ENCODE data around the gene SPHK2.
"Not testable (repeated sequence)": the region's sequence is repeated elsewhere in the genome, so short reads cannot be mapped to it uniquely, and the experiment has no call there.

SPHK2 gene, protein sequence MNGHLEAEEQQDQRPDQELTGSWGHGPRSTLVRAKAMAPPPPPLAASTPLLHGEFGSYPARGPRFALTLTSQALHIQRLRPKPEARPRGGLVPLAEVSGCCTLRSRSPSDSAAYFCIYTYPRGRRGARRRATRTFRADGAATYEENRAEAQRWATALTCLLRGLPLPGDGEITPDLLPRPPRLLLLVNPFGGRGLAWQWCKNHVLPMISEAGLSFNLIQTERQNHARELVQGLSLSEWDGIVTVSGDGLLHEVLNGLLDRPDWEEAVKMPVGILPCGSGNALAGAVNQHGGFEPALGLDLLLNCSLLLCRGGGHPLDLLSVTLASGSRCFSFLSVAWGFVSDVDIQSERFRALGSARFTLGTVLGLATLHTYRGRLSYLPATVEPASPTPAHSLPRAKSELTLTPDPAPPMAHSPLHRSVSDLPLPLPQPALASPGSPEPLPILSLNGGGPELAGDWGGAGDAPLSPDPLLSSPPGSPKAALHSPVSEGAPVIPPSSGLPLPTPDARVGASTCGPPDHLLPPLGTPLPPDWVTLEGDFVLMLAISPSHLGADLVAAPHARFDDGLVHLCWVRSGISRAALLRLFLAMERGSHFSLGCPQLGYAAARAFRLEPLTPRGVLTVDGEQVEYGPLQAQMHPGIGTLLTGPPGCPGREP

DNA sequence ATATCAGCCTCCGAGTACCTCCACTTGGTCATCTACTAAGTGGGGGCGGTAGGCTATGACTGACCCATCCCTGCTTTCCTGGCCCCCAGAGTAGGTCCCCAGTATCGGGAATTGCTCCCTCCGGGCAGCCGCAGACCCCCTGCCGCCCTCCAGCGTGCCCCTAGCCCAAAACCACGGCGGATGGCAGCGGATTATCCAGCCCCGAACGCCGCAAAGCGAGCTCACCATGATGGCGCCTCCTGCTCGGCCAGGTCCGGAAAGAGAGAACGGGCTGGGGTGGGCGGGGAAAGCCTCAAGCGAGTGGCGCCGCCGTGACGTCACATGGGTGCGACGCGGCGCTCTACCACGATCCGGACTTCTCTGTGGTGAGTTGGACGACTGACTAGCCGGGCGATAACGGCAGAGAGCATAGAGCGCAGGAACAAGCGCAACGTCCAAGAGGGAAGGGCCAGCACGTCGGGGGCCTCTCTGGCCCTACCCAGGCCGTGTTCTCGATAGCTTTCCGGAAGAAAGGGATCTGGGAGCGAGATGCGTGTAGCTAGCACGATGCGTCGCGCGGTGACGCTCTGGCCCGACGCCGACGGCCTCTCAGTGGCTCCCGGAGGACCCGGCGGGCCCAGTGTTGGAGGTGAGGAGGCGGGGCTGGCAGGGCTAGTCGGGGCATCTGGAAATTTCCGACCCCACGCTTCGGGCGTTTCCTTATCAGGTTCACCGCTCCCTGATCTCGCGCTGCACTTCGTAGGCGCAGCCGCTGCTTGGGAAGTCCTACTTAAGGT lies at the start of gene SPHK2, which contains the start of gene RPL18:
SPHK2 (plus strand) TSS at position 591 of the 776 bp plus-strand sequence. CDS start 1,009 bp downstream, outside the sequence.
RPL18 (minus strand) TSS at position 263 of the 776 bp plus-strand sequence; CDS start at position 228, 35 bp downstream.
- Histone ChIP-seq H4K20me1 (peaks cover 40 to 48% (median 46%) of the 10 kb centered on the region in 11 experiments), H3K4me1 (peaks cover 53 to 76% (median 72%) of the 10 kb centered on the region in 10 experiments), H3K36me3 (peaks cover 38 to 51% (median 42%) of the 10 kb centered on the region in 11 experiments), H3K9ac (peak within 1 kb of the TSS; percentile 93 to 100 (median 98)), H3K27ac (peak within 1 kb of the TSS; percentile 87 to 98 (median 93)), H3K4me3 (peak within 1 kb of the TSS; percentile 79 to 100 (median 92)), H3K9me3 (replicated peaks in 1 of 11) (no peaks in the 10 kb centered on the region), H3K27me3 (no peaks in the 10 kb centered on the region), H3K4me2 (peak within 1 kb of the TSS; percentile 91 to 99 (median 97))
- no peak for TF ChIP-seq Cebpa-rat (IDR thresholded peaks at IDR 0.05)

DNA sequence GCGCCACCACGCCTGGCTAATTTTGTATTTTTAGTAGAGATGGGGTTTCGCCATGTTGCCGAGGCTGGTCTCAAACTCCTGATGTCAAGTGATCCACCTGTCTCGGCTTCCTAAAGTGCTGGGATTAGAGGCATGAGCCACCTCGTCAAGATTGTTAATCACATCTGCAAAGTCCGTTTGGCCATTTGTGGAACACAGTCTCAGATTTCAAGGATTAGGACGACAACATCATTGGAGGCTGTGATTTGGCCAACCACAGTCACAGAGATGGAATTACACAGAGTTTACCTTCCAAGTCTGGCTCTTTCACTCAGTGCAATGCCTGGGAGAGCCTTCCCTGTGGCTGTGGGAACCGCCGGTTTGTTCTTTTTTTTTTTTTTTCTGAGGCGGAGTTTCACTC lies 49.5 kb upstream of the SPHK2 start:
- Histone ChIP-seq H3K9me3 (replicated peaks in 1 of 11) (no peaks in the 10 kb centered on the region), H4K20me1 (no peaks in the 10 kb centered on the region; a peak in 1 of 22 replicates), H3K27ac (no peak overlapping the region), H3K27me3 (no peaks in the 10 kb centered on the region), H3K9ac (no peak overlapping the region), H3K4me3 (no peak overlapping the region), H3K4me1 (peaks cover 10 to 32% (median 23%) of the 10 kb centered on the region in 10 experiments), H3K4me2 (no peak overlapping the region), H3K36me3 (no peaks in the 10 kb centered on the region)
- TF ChIP-seq Cebpa-rat (IDR thresholded peaks at IDR 0.05): no peak

DNA sequence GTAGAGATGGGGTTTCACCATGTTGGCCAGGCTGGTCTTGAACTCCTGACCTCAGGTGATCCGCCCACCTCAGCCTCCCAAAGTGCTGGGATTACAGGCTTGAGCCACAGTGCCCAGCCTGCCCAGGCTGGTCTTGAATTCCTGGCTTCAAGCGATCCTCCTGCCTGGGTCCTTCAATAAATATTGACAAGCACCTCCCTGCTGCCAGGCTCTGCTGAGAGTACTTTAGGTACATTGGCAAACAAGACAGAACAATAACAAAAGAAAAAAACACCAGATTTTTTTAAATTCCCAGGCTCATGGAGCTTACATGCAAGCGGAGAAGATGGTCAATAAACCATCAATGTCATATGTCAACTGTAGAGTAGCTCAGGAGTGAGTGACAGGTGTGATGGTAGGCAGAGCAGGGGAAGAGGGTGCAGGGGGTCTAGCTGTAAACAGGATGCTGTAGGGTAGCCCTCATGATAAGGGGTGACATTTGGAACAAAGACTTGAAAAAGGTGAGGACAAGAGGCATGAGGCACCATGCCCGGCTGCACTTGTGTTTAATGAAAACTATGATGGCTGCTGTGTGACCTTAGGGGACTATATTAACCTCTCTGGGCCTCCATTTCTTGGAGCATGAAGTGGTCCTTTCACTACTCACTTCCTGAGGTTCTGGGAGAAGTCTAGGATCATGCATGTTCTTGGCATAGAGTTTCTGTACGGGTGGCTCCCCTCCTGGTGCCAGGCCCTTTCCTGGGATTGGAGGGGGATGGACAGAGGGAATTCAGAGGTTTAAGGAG lies 47.7 kb upstream of the SPHK2 start:
- H3K27me3 ChIP-seq: no peaks in the 10 kb centered on the region
- TF ChIP-seq Cebpa-rat (IDR thresholded peaks at IDR 0.05): no peak
- H3K27ac ChIP-seq: no peak overlapping the region
- H3K4me3 ChIP-seq: no peak overlapping the region
- no peak overlapping the region for H3K4me2 ChIP-seq
- no peak overlapping the region for H3K9ac ChIP-seq
- H4K20me1 ChIP-seq: no peaks in the 10 kb centered on the region; a peak in 1 of 22 replicates
- H3K4me1 ChIP-seq: peaks cover 10 to 31% (median 23%) of the 10 kb centered on the region in 10 experiments
- no peaks in the 10 kb centered on the region for H3K9me3 ChIP-seq (replicated peaks in 1 of 11)
- H3K36me3 ChIP-seq: no peaks in the 10 kb centered on the region

DNA sequence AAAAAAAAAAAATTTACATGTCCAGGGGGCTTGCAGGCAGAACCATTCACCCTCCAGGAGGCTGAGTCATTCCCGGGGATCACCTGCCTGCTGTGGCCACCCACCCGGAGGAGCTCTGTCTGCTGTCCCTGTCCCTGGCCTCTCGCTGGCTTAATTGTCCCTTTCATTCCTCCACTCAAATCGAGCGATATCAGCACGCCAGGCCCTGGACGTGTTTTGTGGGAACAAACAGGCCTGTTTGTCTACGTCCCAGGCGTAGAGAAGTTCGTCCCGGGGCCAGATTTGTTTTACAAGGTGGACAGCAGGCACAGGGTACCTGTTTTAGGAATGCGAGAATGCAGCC lies 46.2 kb upstream of the SPHK2 start:
- no peak overlapping the region for H3K9ac ChIP-seq
- H3K36me3 ChIP-seq: no peaks in the 10 kb centered on the region
- H3K4me1 ChIP-seq: peaks cover 3 to 18% (median 11%) of the 10 kb centered on the region in 10 experiments; a peak in 19 of 20 replicates
- H3K9me3 ChIP-seq (replicated peaks in 1 of 11): no peaks in the 10 kb centered on the region
- H3K4me3 ChIP-seq: no peak overlapping the region
- no peaks in the 10 kb centered on the region; a peak in 1 of 22 replicates for H4K20me1 ChIP-seq
- no peak overlapping the region for H3K27ac ChIP-seq
- H3K4me2 ChIP-seq: no peak overlapping the region
- H3K27me3 ChIP-seq: no peaks in the 10 kb centered on the region
- no peak for TF ChIP-seq Cebpa-rat (IDR thresholded peaks at IDR 0.05)

- no peaks in the 10 kb centered on the region for H4K20me1 ChIP-seq
- H3K27me3 ChIP-seq: no peaks in the 10 kb centered on the region
- H3K4me3 ChIP-seq: no peak overlapping the region
- no peaks in the 10 kb centered on the region for H3K9me3 ChIP-seq (replicated peaks in 1 of 11)
- no peak overlapping the region for H3K4me2 ChIP-seq
- no peaks in the 10 kb centered on the region for H3K36me3 ChIP-seq
- H3K9ac ChIP-seq: no peak overlapping the region
- H3K4me1 ChIP-seq: peaks cover 0 to 12% (median 5%) of the 10 kb centered on the region in 10 experiments; a peak in 7 of 20 replicates
- no peak for TF ChIP-seq Cebpa-rat (IDR thresholded peaks at IDR 0.05)
- no peak overlapping the region for H3K27ac ChIP-seq
These were observed 43.2 kb upstream of the SPHK2 start for GRCh38 chr19:48575931-48576622.

DNA sequence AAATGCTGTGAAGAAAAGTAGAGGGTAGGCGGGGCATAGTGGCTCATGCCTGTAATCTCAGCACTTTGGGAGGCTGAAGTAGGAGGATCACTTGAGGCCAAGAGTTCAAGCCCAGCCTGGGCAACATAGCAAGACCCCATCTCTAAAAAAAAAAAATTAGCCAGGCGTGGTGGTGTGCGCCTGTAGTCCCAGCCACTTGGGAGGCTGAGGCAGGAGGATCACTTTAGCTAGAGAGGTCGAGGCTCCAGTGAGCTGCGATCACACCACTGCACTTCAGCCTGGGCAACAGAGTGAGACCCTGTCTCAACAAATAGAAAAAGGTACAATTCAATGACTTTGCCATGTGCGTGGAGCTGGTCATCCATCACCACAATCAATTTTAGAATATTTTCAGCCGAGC lies 41.4 kb upstream of the SPHK2 start:
- H4K20me1 ChIP-seq; H3K4me3 ChIP-seq; H3K4me2 ChIP-seq; H3K9me3 ChIP-seq (replicated peaks in 1 of 11); H3K27me3 ChIP-seq; H3K36me3 ChIP-seq; H3K27ac ChIP-seq; H3K9ac ChIP-seq: not testable (repeated sequence)
- H3K4me1 ChIP-seq: peaks cover 0 to 10% (median 6%) of the 10 kb centered on the region in 10 experiments; a peak in 16 of 20 replicates

DNA sequence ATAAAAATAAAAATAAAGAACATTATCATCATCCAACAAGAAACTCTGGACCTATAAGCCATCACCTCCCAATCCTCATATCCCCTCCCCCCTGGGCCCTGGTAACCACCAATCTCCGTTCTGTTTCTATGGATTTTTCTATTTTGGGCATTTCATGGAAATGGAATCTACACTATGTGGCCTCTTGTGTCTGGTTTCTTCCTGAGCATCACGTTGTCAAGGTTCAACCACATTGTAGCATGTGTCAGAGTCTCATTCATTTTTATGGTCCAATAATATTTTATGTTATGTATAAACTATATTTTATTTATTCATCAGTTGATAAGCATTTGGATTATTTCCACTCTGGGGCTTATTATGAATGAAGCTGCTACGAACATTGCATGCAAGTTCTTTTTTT lies 40.4 kb upstream of the SPHK2 start:
- H3K4me3 ChIP-seq: no peak overlapping the region
- no peaks in the 10 kb centered on the region for H3K9me3 ChIP-seq (replicated peaks in 1 of 11)
- H3K36me3 ChIP-seq: no peaks in the 10 kb centered on the region
- no peak overlapping the region for H3K9ac ChIP-seq
- TF ChIP-seq Cebpa-rat (IDR thresholded peaks at IDR 0.05): no peak
- H3K4me1 ChIP-seq: peaks cover 6 to 19% (median 15%) of the 10 kb centered on the region in 10 experiments
- H3K27ac ChIP-seq: no peak overlapping the region
- H4K20me1 ChIP-seq: no peaks in the 10 kb centered on the region
- no peaks in the 10 kb centered on the region for H3K27me3 ChIP-seq
- no peak overlapping the region for H3K4me2 ChIP-seq

DNA sequence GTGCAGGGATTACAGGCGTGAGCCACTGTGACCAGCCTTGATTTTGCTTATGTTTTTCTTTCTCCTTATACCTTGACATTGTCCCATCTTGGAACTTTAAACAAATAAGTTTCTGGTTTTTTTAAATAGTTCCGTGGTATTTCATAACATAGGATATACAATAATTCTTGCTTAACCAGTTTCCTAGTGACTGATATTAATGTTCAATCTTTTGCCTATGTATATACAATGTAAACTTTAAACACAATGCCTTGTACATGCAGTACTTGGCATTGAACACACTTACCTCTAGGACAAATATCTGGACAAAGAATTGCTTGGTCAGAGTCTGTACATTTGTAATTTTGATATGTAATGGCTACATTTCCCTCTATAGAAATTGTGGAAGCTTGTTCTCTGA lies 37.1 kb upstream of the SPHK2 start:
- no peak overlapping the region for H3K4me2 ChIP-seq
- no peak overlapping the region for H3K27ac ChIP-seq
- no peaks in the 10 kb centered on the region for H3K27me3 ChIP-seq

More for the DNA sequence above, 37.1 kb upstream of the SPHK2 start:
- no peaks in the 10 kb centered on the region for H4K20me1 ChIP-seq
- H3K9ac ChIP-seq: no peak overlapping the region
- H3K4me3 ChIP-seq: no peak overlapping the region
- H3K4me1 ChIP-seq: peaks cover 6 to 25% (median 13%) of the 10 kb centered on the region in 10 experiments
- H3K9me3 ChIP-seq (replicated peaks in 1 of 11): no peaks in the 10 kb centered on the region
- H3K36me3 ChIP-seq: no peaks in the 10 kb centered on the region
- no peak for TF ChIP-seq Cebpa-rat (IDR thresholded peaks at IDR 0.05)

Measured in BLaER1 treated with 17β-estradiol and CSF1 and Interleukin-3, amounts not matched to agents 10 nM and 100 nM (cell line).